ENCODE data around the gene JARID2.

The JARID2 gene

DNA sequence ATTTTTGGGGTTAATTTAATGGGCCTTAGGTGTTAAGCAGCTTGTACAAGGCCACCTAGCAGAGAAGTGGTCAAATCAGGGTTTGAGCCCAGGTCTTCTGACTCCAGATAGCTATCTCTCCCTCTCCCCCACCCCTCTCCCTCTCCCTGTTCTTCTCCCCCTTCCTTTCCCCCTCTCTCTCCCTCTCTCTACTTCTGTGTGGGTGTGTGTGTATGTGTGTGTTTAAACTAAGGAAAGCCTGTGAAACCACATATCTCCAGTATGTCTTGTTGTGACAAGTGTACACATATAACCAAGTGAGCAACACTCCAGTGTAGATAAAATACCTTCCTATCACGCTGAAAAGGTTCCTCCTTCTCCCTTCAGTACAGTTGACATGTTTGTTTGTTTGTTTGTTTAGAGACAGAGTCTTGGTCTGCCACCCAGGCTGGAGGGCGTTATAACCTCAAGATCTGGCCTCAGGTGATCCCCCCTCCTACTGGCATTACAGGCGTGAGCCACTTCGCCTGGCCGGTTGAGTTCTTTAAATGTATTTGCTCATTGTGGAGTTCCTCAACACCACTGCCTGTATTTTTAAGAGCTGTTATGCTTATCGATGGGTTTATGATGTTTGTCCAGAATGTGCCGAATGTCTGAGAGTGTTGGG lies 140.4 kb downstream of the JARID2 start:
- Histone ChIP-seq H3K9ac (ENCODE audit: low read length) (no peak overlapping the region), H3K79me2 (ENCODE audit: insufficient read depth, low read length) (no peaks in the 10 kb centered on the region), H3K4me2 (ENCODE audit: low read length) (no peak overlapping the region), H3K27ac (ENCODE audit: low read depth, low read length, poor library complexity, severe bottlenecking) (no peak overlapping the region), H3K4me3 (ENCODE audit: low read depth, low read length, poor library complexity, severe bottlenecking) (no peak overlapping the region), H3K9me3 (ENCODE audit: low read length) (no peaks in the 10 kb centered on the region), H3K4me1 (ENCODE audit: insufficient read depth, low read length, severe bottlenecking) (no peaks in the 10 kb centered on the region), H3K27me3 (ENCODE audit: insufficient read depth, low read length) (no peaks in the 10 kb centered on the region; the same call in 1 of the 2 replicates), H4K20me1 (ENCODE audit: insufficient read depth, low read length) (peaks cover 5% of the 10 kb centered on the region; the same call in 1 of the 2 replicates), H2AFZ (ENCODE audit: low read length) (no peak overlapping the region), H3K36me3 (ENCODE audit: insufficient read depth, low read length) (no peaks in the 10 kb centered on the region), H3K9me2 (ENCODE audit: low read depth, low read length) (no peaks in the 10 kb centered on the region), H3F3A (ENCODE audit: insufficient read depth, low read length) (no peaks in the 10 kb centered on the region)
- TF ChIP-seq EZH2 (IDR thresholded peaks at IDR 0.05; ENCODE audit: borderline replicate concordance, low read length), result no peak
- TF ChIP-seq, protein P1, sequence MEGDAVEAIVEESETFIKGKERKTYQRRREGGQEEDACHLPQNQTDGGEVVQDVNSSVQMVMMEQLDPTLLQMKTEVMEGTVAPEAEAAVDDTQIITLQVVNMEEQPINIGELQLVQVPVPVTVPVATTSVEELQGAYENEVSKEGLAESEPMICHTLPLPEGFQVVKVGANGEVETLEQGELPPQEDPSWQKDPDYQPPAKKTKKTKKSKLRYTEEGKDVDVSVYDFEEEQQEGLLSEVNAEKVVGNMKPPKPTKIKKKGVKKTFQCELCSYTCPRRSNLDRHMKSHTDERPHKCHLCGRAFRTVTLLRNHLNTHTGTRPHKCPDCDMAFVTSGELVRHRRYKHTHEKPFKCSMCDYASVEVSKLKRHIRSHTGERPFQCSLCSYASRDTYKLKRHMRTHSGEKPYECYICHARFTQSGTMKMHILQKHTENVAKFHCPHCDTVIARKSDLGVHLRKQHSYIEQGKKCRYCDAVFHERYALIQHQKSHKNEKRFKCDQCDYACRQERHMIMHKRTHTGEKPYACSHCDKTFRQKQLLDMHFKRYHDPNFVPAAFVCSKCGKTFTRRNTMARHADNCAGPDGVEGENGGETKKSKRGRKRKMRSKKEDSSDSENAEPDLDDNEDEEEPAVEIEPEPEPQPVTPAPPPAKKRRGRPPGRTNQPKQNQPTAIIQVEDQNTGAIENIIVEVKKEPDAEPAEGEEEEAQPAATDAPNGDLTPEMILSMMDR (IDR thresholded peaks at IDR 0.05; ENCODE audit: low read length), result no peak

GRCh38 chr6:15386756-15387112 lies 140.9 kb downstream of the JARID2 start:
- H3K4me1 ChIP-seq (ENCODE audit: insufficient read depth, low read length, severe bottlenecking), result no peaks in the 10 kb centered on the region
- no peaks in the 10 kb centered on the region for H3F3A ChIP-seq (ENCODE audit: insufficient read depth, low read length)
- H3K36me3 ChIP-seq (ENCODE audit: insufficient read depth, low read length), result no peaks in the 10 kb centered on the region
- peaks cover 5% of the 10 kb centered on the region; the same call in 1 of the 2 replicates for H4K20me1 ChIP-seq (ENCODE audit: insufficient read depth, low read length)
- no peak overlapping the region for H3K4me2 ChIP-seq (ENCODE audit: low read length)
- H2AFZ ChIP-seq (ENCODE audit: low read length), result no peak overlapping the region
- no peak overlapping the region for H3K9ac ChIP-seq (ENCODE audit: low read length)
- TF ChIP-seq, protein P1 (IDR thresholded peaks at IDR 0.05; ENCODE audit: low read length), result no peak
- no peak for TF ChIP-seq EZH2 (IDR thresholded peaks at IDR 0.05; ENCODE audit: borderline replicate concordance, low read length)
- H3K9me3 ChIP-seq (ENCODE audit: low read length), result no peaks in the 10 kb centered on the region
- no peaks in the 10 kb centered on the region; the same call in 1 of the 2 replicates for H3K27me3 ChIP-seq (ENCODE audit: insufficient read depth, low read length)
- no peaks in the 10 kb centered on the region for H3K9me2 ChIP-seq (ENCODE audit: low read depth, low read length)
- no peak overlapping the region for H3K27ac ChIP-seq (ENCODE audit: low read depth, low read length, poor library complexity, severe bottlenecking)
- no peak overlapping the region for H3K4me3 ChIP-seq (ENCODE audit: low read depth, low read length, poor library complexity, severe bottlenecking)
- no peaks in the 10 kb centered on the region for H3K79me2 ChIP-seq (ENCODE audit: insufficient read depth, low read length)

DNA sequence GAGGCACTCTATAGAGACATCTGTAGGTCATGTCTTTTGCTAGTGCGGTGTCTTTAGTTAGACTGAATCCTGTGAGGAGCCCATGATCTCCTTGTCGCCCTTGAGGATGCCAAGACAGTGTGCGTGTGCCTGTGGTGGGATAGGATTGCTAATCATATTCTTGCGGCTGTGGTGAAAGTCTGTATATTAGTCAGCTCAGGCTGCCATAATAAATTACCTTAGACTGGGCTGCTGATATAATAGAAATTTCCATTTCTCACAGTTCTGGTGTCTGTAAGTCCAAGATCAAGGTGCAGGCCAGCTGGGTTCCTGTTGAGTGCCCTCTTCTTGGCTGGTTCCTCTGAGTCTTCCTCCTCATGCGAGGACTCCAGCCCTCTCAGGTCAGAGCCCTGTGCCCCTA lies 141.2 kb downstream of the JARID2 start:
- no peak overlapping the region for H2AFZ ChIP-seq (ENCODE audit: low read length)
- H3K4me2 ChIP-seq (ENCODE audit: low read length), result no peak overlapping the region
- H3K79me2 ChIP-seq (ENCODE audit: insufficient read depth, low read length), result no peaks in the 10 kb centered on the region
- no peak for TF ChIP-seq EZH2 (IDR thresholded peaks at IDR 0.05; ENCODE audit: borderline replicate concordance, low read length)
- TF ChIP-seq, protein P1 (IDR thresholded peaks at IDR 0.05; ENCODE audit: low read length), result no peak
- no peak overlapping the region for H3K4me3 ChIP-seq (ENCODE audit: low read depth, low read length, poor library complexity, severe bottlenecking)
- no peak overlapping the region for H3K9ac ChIP-seq (ENCODE audit: low read length)
- H3K27ac ChIP-seq (ENCODE audit: low read depth, low read length, poor library complexity, severe bottlenecking), result no peak overlapping the region
- H3K9me2 ChIP-seq (ENCODE audit: low read depth, low read length), result no peaks in the 10 kb centered on the region
- H4K20me1 ChIP-seq (ENCODE audit: insufficient read depth, low read length), result peaks cover 5% of the 10 kb centered on the region; the same call in 1 of the 2 replicates
- H3F3A ChIP-seq (ENCODE audit: insufficient read depth, low read length), result no peaks in the 10 kb centered on the region
- no peaks in the 10 kb centered on the region; the same call in 1 of the 2 replicates for H3K27me3 ChIP-seq (ENCODE audit: insufficient read depth, low read length)
- H3K9me3 ChIP-seq (ENCODE audit: low read length), result no peaks in the 10 kb centered on the region
- H3K4me1 ChIP-seq (ENCODE audit: insufficient read depth, low read length, severe bottlenecking), result no peaks in the 10 kb centered on the region
- H3K36me3 ChIP-seq (ENCODE audit: insufficient read depth, low read length), result no peaks in the 10 kb centered on the region

Data from OCI-LY1 (cell line).